GM18867 (cell line): ENCODE data around the gene LHX4.

Source experiments
- ATAC-seq: cut with Tn5 transposase; IDR thresholded peaks from one replicate; pipeline ENCODE4 v1.9.1; 2021; ENCODE audit warnings: mild to moderate bottlenecking, moderate library complexity; ENCODE audit not compliant: unreplicated experiment

LHX4 gene

DNA sequence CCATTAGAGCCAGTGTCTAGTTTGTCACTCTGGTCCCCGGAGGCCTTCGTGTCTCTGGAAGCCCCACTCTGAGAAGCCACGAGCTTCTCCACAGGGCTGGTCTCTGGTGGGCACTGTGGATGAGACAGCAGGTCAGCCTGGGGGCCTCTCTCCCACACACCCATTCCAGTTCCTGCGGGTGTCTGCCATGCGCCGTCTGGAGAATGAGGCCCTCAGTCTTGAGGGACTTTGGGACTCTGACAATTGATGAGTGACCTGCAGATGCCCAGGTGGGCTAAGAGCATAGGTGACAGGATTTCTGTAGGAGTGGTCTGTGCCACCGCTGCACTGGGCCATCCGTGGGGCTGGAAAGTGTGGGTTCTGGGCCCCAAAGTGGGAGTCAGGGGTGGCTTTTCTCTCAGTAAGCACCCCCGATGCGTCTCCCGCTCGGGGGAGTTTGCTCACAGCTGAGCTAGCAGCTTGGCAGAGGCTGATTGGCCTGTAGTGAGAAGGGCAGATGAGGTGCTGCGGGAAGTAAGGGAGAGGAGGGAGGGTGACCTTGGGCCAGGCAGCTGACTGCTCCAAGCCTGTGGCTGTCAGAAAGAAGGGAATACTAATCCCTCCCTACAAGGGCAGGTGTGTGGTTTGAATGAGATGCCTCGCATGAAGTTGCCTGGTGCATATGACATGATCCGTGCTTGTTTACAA, 26.4 kb downstream of the LHX4 start:
- ATAC-seq = no peak

DNA sequence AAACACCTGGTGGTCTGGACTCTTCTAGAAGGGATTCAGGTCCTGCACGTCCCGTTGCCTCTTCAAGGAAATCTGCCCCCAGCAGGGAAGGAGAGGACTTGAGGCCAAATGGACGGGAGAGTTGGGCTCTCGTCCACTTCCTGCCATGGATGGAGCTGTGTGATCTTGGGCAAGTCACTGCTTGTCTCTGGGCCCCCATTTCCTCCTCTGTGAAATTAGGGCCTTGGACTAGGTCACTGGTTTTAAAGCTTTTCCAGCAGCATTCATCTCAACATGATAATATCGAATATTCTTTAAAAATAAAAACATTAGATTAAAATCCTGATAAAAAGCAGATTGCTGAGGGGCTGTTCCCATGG, 26.9 kb downstream of the LHX4 start:
- ATAC-seq = no peak

DNA sequence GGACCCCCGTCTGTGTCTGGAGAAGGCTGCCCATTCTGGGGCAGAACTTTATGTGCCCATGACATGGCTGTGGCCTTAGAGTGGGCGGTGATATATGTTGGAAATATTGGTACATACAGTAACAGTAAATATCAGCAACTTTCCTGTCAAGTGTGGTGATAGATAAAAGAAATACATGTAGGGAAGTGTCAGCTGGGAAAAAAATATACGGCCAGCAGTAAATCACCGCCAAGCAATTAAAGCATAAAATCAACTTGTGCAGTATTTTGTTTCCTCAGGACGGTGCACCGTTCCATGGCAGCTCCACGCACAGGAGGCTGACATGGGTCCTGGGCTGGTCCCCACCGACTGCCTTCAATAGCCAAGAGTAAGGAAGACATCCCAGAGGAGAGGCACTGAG, 27.4 kb downstream of the LHX4 start:
- ATAC-seq = no peak

DNA sequence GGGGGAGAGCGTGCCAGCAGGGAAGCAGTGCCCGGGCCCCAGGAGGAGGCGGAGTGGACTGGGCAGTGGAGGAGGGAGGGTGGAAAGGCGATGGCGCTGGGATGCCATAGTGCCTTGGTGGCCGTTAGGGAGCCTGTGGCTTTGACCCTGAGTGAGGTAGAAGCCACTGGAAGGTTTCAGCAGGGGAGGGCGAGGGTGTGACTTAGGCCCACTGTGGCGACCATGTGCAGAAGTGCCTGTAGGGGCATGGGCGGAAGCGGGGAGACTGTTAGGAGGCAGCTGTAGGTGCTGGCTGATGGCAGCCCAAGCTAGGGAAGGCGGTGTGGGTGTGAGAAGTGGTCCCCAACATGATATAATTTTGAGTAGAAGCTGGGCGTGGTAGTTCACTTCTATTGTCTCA, 28.2 kb downstream of the LHX4 start:
- no peak for ATAC-seq

DNA sequence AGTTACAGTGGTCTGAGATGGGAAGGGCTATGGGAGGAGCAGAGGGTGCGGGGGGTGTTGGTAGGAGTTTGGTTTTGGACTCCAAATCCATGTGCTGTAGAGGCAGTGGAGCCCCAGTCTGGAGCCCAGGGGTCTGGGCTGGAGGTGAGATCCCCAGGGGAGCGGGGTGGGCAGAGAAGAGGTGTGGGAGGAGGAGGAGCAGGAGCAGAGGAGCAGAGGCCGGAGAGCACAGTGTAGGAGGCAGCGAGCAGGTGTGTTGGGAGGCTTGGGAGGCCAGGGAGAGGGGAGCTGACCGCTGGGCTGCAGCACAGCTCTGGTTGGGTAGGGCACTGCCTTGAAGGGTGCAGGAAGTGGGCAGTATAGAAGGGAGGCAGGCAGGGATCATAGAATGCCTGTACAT, 28.9 kb downstream of the LHX4 start:
- ATAC-seq = no peak

DNA sequence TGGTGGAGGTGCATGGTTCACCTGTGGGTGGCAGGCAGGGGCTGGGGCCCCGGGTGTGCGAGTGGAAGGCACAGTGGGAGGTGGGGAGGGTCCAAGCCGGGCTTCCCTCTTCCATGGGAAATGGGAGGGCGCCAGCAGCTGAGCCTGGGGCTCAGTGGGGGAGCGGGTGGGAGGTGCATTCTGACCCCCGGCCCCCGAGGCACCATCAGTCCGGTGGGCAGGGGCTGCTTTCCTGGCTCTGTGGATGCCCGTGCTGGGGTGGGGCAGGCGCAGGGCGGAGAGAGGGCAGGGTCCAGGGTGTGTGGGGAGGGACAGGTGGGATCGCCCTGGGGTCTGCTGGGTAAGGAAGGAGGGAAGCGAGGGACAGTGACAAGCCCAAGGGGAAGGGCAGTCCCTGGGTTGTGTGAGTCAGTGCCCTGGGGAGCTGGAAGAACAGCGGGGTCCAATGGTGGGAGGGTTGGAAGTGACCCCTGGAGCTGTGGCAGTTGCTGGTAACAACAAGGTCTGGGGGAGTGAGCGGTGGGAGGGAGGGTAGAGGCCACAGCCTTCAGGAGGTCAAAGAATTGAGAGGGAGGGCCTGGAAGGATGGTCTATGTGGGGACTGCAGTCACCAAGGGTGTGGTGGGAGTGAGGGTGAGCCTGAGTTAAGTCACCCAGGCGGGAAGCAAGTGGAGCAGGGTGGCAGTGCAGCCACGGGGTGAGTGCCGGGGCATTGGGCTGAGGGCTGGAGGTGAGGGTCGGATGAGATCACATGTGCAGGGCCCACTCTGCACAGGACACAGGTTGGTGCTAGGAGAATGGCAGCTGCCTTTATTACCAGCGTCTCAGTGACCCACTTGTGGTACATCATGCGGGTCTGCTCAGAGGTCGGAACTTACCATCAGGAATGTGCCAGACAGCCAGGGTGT, 29.6 kb downstream of the LHX4 start:
- no peak for ATAC-seq

DNA sequence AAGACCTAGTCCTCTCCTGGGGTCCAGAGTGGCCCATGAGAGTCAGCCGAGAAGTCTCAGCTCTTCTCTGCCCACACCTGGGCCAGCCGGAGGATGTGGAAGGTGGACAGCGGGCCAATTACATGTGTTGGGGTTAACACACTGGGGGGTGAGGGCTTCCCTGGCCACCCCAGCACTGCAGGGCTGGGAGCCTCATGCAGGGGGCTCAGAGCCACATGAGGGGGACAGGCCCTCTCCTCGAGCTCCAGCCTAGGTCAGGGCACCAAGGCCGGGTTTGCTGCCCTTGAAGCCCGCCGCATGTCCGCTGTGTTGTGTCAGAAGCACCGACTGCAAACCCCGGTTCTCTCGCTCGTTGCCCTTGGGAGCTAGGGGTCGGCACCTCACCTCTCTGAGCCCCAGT, 30.5 kb downstream of the LHX4 start:
- ATAC-seq = no peak

DNA sequence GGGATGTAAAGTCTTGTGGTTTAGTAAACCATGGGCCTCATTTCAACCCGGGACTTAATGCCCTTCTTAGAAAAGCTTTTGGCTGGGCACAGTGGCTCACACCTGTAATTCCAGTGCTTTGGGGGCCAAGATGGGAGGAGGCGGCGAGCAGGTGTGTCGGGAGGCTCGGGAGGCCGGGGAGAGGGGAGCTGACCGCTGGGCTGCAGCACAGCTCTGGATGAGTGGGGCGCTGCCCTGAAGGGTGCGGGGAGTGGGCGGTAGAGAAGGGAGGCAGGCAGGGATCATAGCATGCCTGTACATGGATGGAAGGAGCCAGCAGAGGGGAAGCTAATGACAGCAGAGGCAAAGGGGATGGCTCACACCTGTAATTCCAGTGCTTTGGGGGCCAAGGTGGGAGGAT, 31.0 kb downstream of the LHX4 start:
- ATAC-seq = no peak

DNA sequence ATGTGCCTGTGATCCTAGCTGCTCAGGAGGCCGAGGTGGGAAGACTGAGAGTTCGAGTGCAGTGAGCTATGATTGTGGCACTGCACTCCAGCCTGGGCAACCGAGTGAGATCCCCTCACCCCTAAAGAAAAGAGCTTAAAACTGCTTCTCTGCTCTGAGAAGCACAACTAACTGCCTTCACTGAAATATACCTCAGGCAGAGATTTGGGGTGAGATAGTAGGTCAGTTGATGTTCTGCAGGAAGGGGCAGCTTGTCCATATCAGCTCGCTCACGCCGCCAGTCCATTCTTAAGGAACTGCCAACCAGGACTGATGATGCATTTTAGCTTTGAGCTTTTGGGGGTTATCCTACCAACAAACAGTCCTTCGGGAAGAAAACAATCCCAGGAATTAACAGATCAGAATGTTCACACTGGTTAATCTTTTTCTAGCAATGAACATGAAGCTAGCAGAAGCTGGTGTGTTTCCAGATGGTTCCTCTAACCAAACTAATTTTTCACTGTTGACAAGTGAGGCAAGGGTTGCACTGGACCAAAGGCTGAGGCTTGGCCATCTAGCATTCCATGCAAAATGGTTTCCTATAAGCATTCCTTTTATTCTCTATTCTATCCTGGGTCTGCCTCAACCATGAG, 31.6 kb downstream of the LHX4 start:
- no peak for ATAC-seq

DNA sequence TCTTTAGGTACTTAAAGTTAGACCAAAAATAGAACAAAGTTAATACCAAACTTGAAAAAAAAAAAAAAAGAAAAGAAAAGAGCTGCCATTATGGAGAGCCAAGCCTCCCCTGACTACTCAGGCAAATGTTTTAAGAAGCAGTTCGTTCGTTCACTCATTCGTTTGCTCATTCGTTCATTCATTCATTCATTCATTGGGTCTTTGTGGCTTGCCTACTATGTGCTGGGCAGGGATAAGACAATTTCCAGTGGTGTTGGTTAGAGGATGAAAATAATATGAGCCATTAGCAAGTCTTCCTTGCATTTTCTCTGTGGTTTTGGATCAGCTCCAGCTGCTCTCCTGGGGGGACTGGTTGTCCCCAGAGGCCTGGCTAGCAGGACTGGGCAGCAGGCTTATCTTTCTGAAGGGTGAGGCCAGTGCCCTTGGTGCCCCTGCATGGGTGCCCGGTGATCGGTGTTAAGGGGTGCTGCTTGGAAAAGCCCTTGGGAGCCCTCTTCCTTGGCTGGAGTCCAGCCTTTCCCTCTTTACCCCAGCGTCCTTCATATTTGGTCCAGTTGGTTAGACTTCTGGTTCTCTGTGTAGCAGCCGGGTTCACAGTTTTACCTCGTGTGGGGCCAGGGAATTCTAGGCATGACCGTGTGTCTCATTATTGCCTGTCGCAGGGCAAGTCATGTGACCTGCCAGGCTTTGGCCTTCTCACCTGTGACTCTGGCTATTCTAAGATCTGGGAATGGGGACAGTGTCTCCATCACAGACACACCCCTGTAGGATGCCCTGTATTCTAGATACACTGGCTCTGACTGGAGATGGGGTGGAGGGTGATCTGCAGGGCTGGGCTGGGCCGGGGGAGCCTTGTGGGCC, 32.8 kb downstream of the LHX4 start:
- no peak for ATAC-seq

DNA sequence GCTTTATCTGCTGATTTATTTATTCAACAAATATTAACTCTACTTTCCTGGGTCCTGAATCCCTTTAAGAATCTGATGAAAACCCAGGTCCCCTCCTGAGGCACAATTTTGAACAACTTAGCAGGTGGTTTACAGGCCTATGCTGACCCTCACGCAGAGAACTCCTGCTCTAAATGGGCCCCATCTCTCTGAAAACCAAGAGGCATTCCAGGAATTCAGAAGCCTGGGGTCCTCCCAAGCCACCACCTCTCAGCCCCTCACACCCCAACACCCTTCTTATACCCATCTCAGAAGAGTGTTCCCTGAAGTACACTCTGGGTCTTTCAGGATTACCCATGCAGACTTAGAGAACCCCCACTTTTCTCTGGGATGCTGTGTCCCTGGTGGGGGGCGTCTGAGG, 34.5 kb downstream of the LHX4 start:
- no peak for ATAC-seq

DNA sequence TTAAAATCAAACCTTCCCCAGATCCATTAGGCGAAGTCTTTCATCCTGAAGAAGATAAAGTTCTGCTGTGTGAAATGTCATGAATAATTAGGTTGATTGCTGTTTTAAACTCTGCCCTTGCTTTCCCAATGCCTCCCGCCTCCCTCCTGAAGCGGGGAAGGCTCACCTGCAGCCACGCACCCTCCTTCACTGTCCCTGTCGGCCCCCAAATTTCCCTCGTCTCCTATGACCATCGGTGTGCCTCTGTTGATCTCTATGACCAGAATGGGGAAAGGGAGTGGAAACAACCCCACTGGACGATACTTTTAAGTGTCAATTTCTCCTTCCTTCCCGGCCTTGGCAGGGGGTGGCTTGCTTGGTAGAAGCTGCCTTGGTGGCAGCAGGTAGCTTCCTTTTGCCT, 35.1 kb downstream of the LHX4 start:
- no peak for ATAC-seq

DNA sequence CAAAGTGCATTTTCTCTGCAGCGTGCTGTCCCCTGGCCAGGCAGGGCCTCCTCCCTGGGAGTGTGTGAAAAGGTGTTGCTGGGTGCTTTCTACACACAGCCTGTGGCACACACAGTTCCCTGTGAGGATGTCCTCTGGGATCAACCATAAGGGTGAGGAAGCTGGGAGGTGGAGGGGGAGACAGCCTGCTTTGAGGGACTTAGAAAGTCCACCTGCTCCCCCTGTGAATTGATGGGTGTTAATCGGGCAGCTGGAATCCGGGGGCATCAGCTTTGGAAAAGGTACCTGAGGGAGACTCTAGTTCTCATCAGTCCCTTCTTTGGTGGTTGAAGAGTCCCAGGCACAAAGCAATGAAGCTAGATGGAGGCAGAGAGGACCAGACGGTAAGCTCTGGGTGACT, 35.8 kb downstream of the LHX4 start:
- no peak for ATAC-seq

DNA sequence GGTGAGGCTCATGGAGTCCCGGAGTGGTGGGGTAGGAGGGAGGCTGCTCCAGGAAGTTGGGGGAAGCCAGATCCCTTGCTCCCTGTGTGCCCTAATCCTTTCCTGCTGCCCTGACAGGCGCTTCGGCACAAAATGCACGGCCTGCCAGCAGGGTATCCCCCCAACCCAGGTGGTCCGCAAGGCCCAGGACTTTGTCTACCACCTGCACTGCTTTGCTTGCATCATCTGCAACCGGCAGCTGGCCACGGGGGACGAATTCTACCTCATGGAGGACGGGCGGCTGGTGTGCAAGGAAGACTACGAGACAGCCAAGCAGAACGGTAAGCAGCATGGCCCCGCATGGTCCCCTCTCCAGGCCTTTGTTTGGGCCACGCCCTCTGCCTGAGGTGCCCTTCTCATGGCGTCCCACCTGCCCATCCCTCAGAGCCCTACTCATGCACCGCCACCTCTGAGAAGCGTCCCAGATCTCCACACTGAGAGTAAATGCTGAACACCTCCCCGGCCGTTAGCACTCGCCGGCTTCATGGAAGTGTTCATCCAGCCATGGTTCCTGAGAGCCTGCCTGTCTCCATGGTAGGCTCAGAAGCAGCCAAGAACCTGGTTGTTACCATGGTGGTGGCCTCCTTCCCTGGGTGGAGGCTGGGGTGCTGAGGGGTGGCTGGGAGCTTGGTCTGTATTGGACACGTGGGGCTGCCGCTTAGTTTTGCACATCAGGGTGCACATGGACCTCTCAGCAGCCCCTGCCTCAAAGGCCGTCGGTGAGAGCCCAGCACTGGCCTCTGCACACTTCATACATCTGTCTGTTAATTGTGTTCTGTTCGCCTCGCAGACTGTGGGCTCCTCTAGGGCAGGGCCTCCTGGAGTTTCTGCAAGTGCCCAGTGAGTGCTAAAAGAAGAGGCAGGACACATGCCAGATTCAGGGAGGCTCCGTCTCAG, 36.5 kb downstream of the LHX4 start:
- no peak for ATAC-seq

DNA sequence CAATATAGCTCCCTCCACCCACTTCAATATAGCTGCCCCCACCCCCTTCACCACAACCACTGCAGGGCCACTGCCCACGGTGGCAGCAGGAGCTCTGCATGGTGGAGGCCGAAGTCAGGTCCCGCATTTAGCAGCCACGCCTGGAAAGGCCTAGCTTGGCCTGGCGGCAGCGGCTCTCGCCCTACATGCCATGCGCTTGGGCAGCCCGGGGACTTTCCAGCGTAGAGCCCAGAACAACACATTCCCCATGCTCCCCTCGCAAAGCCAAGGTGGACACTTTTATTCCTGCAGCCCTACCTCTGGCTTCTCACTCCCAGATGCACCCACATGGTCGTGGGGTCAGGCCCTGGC, 37.1 kb downstream of the LHX4 start:
- no peak for ATAC-seq

DNA sequence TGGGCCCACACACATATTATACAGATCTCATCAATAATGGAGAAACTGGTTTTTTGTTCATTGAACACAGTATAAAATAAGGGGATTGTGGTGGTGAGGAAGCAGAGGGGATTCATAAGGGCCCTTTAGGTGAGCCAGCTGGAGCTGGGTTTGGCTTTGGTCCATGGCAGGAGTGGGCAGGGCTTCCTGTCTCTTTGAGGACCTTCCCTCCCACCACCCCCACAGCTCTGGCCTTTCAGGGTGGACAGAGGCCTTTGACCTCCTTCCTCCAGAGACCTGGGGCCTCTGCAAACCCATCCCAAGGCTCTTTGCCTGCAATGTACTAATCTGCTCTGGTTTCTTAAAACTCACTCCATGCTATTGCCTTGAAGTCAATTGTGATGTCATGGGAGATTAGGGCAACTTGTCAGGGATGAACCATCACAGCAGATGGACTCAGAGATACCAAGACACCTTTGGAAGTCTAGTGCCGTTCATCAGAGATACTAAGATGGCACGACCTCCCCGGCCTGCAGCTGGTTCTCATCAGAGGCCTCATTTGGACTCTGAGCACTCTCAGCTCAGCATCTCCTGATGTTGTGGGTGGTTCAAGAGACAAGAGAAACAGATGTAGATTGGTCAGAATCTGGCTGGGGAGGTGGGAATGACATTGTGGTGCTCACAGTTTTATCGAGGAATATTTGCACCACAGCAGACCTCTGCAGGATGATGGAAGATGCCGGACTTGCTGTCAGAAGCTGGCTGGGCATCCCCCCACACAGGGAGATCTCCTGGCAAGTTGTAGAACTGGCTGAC, 37.9 kb downstream of the LHX4 start:
- no peak for ATAC-seq

DNA sequence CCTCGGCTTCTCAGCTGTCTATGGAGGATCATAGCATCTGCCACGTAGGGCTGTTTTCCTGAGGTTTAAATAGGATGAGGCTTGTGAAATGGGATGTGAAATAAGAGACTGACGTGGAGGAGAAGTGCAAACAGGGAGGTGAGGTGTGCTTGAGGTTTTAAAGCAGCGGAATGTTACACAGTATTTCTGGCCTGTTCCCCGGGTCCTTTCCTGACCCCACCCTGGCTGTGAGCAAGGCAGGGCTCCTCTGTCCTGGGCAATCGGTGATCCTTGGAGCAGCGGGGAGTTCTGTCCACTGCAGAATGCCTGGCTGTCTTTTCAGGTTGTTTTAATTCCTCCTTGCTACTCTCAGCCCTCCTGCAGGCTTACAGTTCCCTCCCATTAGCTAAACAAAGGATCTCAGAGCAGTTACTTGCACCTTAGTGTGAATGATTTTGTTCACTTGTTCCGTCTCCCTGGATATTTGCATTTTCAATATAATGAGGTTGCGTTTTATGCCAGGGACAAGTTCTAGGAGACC, 38.6 kb downstream of the LHX4 start:
- no peak for ATAC-seq

DNA sequence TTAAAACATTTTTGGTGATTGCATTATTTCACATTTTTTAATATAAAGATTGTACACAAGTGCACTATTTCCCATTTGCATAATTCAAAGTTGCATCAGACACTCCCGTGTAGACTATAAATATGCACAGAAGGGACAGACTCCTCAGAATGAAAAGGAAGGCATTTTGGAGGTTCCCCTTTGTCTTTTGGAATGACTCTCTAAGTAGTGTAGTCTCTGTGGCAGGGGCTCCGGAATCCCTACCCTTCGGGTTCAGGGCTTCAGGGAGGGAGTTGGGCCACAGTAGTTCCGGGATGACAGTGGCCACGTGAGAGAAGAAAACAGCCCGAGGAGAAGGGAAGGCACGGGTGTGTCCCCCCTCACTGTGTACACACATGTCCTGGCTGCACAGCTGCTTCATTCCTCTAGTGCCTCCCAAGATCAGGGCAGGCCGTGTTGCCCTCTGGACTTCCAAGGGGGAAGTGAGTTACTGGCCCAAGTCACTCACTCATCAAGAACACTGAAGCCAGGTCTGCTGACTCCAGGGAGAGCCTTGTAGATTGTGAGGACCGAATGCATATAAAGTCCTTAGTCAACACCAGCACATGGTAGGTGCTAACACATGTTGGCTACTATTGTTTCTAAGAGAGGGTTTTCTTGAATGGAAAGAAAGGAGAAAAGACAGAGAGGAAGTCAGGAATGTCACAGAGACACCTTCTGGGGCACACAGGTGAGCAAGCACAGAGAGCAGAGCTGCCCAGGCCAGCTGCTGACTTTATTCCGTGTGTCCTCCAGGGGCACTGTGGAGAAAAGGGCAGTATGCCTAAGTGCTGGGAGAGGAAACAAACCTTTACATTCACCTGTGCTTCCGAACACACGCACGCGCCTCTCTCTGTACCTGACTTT, 39.8 kb downstream of the LHX4 start:
- ATAC-seq = no peak
